RWPE2 (cell line): ENCODE measurements around the gene METTL21C.

Source experiments
- ATAC-seq: fragments of 200-7000 bp; cut with Tn5 transposase; 3 replicates; pipeline ENCODE4 v1.9.1; 2021; ENCODE audit warnings: low read depth
- DNase-seq: peaks from one replicate; pipeline ENCODE4 v3.0.0-alpha.2; 2020; ENCODE audit warnings: low spot score
- H3K27ac ChIP-seq: fragments of 450-650 bp; 2 replicates; pipeline ENCODE4 v1.5.1; 2017; ENCODE audit warnings: mild to moderate bottlenecking; ENCODE audit not compliant: poor library complexity, severe bottlenecking
- H3K27me3 ChIP-seq: fragments of 250-450 bp; sonication (Bioruptor Pico); 2 replicates; pipeline ENCODE4 v1.5.1; 2021; ENCODE audit warnings: mild to moderate bottlenecking, moderate library complexity; ENCODE audit not compliant: insufficient read depth, poor library complexity, severe bottlenecking
- H3K36me3 ChIP-seq: fragments of 250-450 bp; sonication (Bioruptor Pico); 2 replicates; pipeline ENCODE4 v1.5.1; 2020; ENCODE audit warnings: low read depth, mild to moderate bottlenecking, moderate library complexity
- H3K4me1 ChIP-seq: fragments of 250-450 bp; sonication (Bioruptor Pico); 2 replicates; pipeline ENCODE4 v1.5.1; 2021; ENCODE audit warnings: mild to moderate bottlenecking, moderate library complexity; ENCODE audit not compliant: insufficient read depth, poor library complexity, severe bottlenecking
- H3K4me3 ChIP-seq: fragments of 250-450 bp; sonication (Bioruptor Pico); 2 replicates; pipeline ENCODE4 v1.5.1; 2021; ENCODE audit warnings: mild to moderate bottlenecking, moderate library complexity; ENCODE audit not compliant: severe bottlenecking
- H3K9me3 ChIP-seq: fragments of 250-450 bp; sonication (Bioruptor Pico); 2 replicates; pipeline ENCODE4 v1.5.1; 2021; ENCODE audit warnings: mild to moderate bottlenecking, moderate library complexity; ENCODE audit not compliant: severe bottlenecking
- CTCF ChIP-seq: fragments of 450-650 bp; IDR thresholded peaks from one replicate; pipeline ENCODE4 v1.5.1; 2017; ENCODE audit warnings: mild to moderate bottlenecking, moderate library complexity; ENCODE audit not compliant: poor library complexity, severe bottlenecking

METTL21C gene

GRCh38 chr13:102726430-102726829 is 31.6 kb upstream of the METTL21C start:
- ATAC-seq, result peak; percentile 40; the same call in 2 of the 3 replicates
- TF ChIP-seq CTCF, result peak; percentile 17
- no peak for DNase-seq

GRCh38 chr13:102724923-102725322 is 30.1 kb upstream of the METTL21C start:
- Histone ChIP-seq H3K27ac (no peak overlapping the region), H3K36me3 (no peaks in the 10 kb centered on the region), H3K9me3 (no peaks in the 10 kb centered on the region), H3K4me3 (no peak overlapping the region), H3K27me3 (no peaks in the 10 kb centered on the region), H3K4me1 (peaks cover 10% of the 10 kb centered on the region)
- peak; percentile 90 for ATAC-seq
- no peak for DNase-seq
- TF ChIP-seq CTCF, result peak; percentile 89

More at GRCh38 chr13:102726430-102726829, 31.6 kb upstream of the METTL21C start:
- H3K9me3 ChIP-seq, result no peaks in the 10 kb centered on the region
- H3K4me3 ChIP-seq, result no peak overlapping the region
- H3K27ac ChIP-seq, result no peak overlapping the region
- H3K36me3 ChIP-seq, result no peaks in the 10 kb centered on the region
- H3K4me1 ChIP-seq, result peaks cover 13% of the 10 kb centered on the region
- H3K27me3 ChIP-seq, result no peaks in the 10 kb centered on the region

- no peaks in the 10 kb centered on the region for H3K9me3 ChIP-seq
- no peaks in the 10 kb centered on the region for H3K36me3 ChIP-seq
- peaks cover 3% of the 10 kb centered on the region for H3K4me1 ChIP-seq
- H3K27me3 ChIP-seq, result no peaks in the 10 kb centered on the region
- H3K27ac ChIP-seq, result no peak overlapping the region
- DNase-seq (no peak), ATAC-seq (no peak)
- no peak for TF ChIP-seq CTCF
- H3K4me3 ChIP-seq, result no peak overlapping the region
Measured at GRCh38 chr13:102721800-102722231, 27.0 kb upstream of the METTL21C start.

GRCh38 chr13:102718746-102719145 is 23.9 kb upstream of the METTL21C start:
- Histone ChIP-seq H3K9me3 (no peaks in the 10 kb centered on the region), H3K27ac (no peak overlapping the region), H3K4me1 (no peaks in the 10 kb centered on the region), H3K36me3 (no peaks in the 10 kb centered on the region), H3K4me3 (no peak overlapping the region), H3K27me3 (no peaks in the 10 kb centered on the region)
- DNase-seq, result no peak
- no peak for ATAC-seq
- TF ChIP-seq CTCF, result no peak

GRCh38 chr13:102715447-102715846 is 20.6 kb upstream of the METTL21C start:
- TF ChIP-seq CTCF, result no peak
- ATAC-seq (no peak), DNase-seq (no peak)
- H3K9me3 ChIP-seq, result no peaks in the 10 kb centered on the region
- no peaks in the 10 kb centered on the region for H3K4me1 ChIP-seq
- no peak overlapping the region for H3K4me3 ChIP-seq
- no peak overlapping the region for H3K27ac ChIP-seq
- no peaks in the 10 kb centered on the region for H3K36me3 ChIP-seq
- no peaks in the 10 kb centered on the region for H3K27me3 ChIP-seq
